Keratinocyte (primary cell): ENCODE measurements around the gene SMURF2. TPM values are rescaled to one million over a fixed set of nuclear protein-coding genes. Genes with fewer than 3 reads are reported as not detected.

Source experiments
- DNase-seq: peaks from one replicate; pipeline ENCODE4 v3.0.0-alpha.2; 2011; ENCODE audit warnings: low read depth, missing footprints, low spot score
- FAIRE-seq: peaks from 2 replicates; lab custom pipeline; 2011; peaks lifted over from hg19 to GRCh38; lab: Jason Lieb, UNC
- H2AFZ ChIP-seq: 2 replicates; pipeline ENCODE4 v1.6.0; 2012; ENCODE audit warnings: low read length, control low read depth, inconsistent platforms; ENCODE audit not compliant: control insufficient read depth
- H3K27ac ChIP-seq: 2 replicates; pipeline ENCODE4 v1.5.1; 2011; ENCODE audit warnings: low read length; ENCODE audit not compliant: control insufficient read depth, insufficient read depth
- H3K27me3 ChIP-seq: 3 replicates; pipeline ENCODE4 v1.6.0; 2011; ENCODE audit warnings: low read length; ENCODE audit not compliant: control insufficient read depth, insufficient read depth; ENCODE audit errors: extremely low read depth
- H3K36me3 ChIP-seq, 2 experiments: 2 replicates in 1 of 2; 3 replicates in 1 of 2; pipeline ENCODE4 v1.5.1; 2011; ENCODE audit warnings: low read length in 2 of 2, mild to moderate bottlenecking in 1 of 2; ENCODE audit not compliant: control insufficient read depth in 2 of 2, insufficient read depth in 2 of 2; ENCODE audit errors: extremely low read depth in 1 of 2
- H3K4me1 ChIP-seq: 3 replicates; pipeline ENCODE4 v1.5.1; 2011; ENCODE audit warnings: low read length; ENCODE audit not compliant: control insufficient read depth, insufficient read depth; ENCODE audit errors: extremely low read depth
- H3K4me2 ChIP-seq: 3 replicates; pipeline ENCODE4 v1.6.0; 2011; ENCODE audit warnings: low read depth, low read length; ENCODE audit not compliant: control insufficient read depth, insufficient read depth; ENCODE audit errors: extremely low read depth
- H3K4me3 ChIP-seq, 3 experiments: fragments of 200-600 bp in 1 of 3; sonication (generic) in 1 of 3; 2 replicates in 2 of 3; 3 replicates in 1 of 3; pipeline ENCODE4 v1.5.1; 2011 to 2016; ENCODE audit warnings: low read length in 3 of 3, mild to moderate bottlenecking in 3 of 3, control low read depth in 2 of 3, inconsistent platforms in 1 of 3, low read depth in 1 of 3, mixed read lengths in 1 of 3, mixed run types in 1 of 3, moderate library complexity in 1 of 3; ENCODE audit not compliant: control insufficient read depth in 2 of 3, insufficient read depth in 2 of 3; ENCODE audit errors: extremely low read depth in 1 of 3
- H3K79me2 ChIP-seq: 2 replicates; pipeline ENCODE4 v1.6.0; 2012; ENCODE audit warnings: low read length; ENCODE audit not compliant: control insufficient read depth, insufficient read depth
- H3K9ac ChIP-seq: 3 replicates; pipeline ENCODE4 v1.6.0; 2011; ENCODE audit warnings: low read length; ENCODE audit not compliant: control insufficient read depth, insufficient read depth; ENCODE audit errors: extremely low read depth
- H3K9me1 ChIP-seq: 3 replicates; pipeline ENCODE4 v1.6.0; 2011; ENCODE audit warnings: low read length; ENCODE audit not compliant: control insufficient read depth, insufficient read depth; ENCODE audit errors: extremely low read depth
- H3K9me3 ChIP-seq: 2 replicates; pipeline ENCODE4 v1.5.1; 2012; ENCODE audit warnings: low read depth, low read length; ENCODE audit not compliant: control insufficient read depth
- H4K20me1 ChIP-seq: 3 replicates; pipeline ENCODE4 v1.6.0; 2011; ENCODE audit warnings: low read length; ENCODE audit not compliant: control insufficient read depth, insufficient read depth; ENCODE audit errors: extremely low read depth
- CTCF ChIP-seq, 3 experiments: IDR thresholded peaks in 1 of 3; conservative IDR thresholded peaks in 1 of 3; optimal IDR thresholded peaks in 1 of 3; 2 replicates in 2 of 3; 3 replicates in 1 of 3; pipeline versions ENCODE3 to v1.5.1; 2011; ENCODE audit warnings: low read length in 3 of 3, mild to moderate bottlenecking in 3 of 3, moderate library complexity in 2 of 3, control low read depth in 1 of 3, inconsistent platforms in 1 of 3; ENCODE audit not compliant: insufficient read depth in 2 of 3; ENCODE audit errors: extremely low read depth in 1 of 3
- EZH2 ChIP-seq: IDR thresholded peaks from one replicate; pipeline ENCODE4 v1.6.1; 2012; ENCODE audit warnings: inconsistent platforms, mild to moderate bottlenecking, low read length, moderate library complexity
- dilution Hi-C: fragments of 300-500 bp; cut with MboI; formaldehyde crosslinking; loops from one replicate; pipeline ENCODE4 v1.7.0; 2020; ENCODE audit warnings: low sequenced_read_pairs; ENCODE audit not compliant: extremely low pct_ligation_motif_present
- polyA plus RNA-seq, 5 experiments: library from polyadenylated mRNA; depleted of rRNA in 3 of 5; stranded (reverse) in 3 of 5; stranded (forward) in 1 of 5; unstranded in 1 of 5; fragments of >200 nt; gene quantifications; 1 replicate in 1 of 5; 2 replicates in 3 of 5; 3 replicates in 1 of 5; pipeline versions ENCODE4 v1.2.1 to v1.2.3, GENCODE V29; 2011 to 2012; ENCODE audit warnings: missing spikeins in 2 of 5, low read depth in 1 of 5, low replicate concordance in 1 of 5

SMURF2 gene
- polyA plus RNA-seq, 1 donor (not counting 4 experiments of a cell fraction or from before 2014, with no cell fraction given), result 128 TPM

- Histone ChIP-seq H3K79me2 (peaks cover 100% of the 10 kb centered on the region), H3K36me3 (peaks cover 1 to 22% of the 10 kb centered on the region in 2 experiments), H3K9me3 (no peaks in the 10 kb centered on the region), H3K27ac (peak overlapping the region; percentile 84), H3K9me1 (no peaks in the 10 kb centered on the region), H3K9ac (no peak overlapping the region), H3K4me3 (no peak overlapping the region), H3K27me3 (no peaks in the 10 kb centered on the region), H2AFZ (no peak overlapping the region), H3K4me2 (peak overlapping the region; percentile 27), H4K20me1 (peaks cover 43% of the 10 kb centered on the region), H3K4me1 (peaks cover 33% of the 10 kb centered on the region)
- TF ChIP-seq CTCF (optimal IDR thresholded peaks at IDR 0.05 in 1 of 3, IDR thresholded peaks at IDR 0.05 in 1 of 3, conservative IDR thresholded peaks at IDR 0.05 in 1 of 3; ENCODE audit: extremely low read depth in 1 of 3, insufficient read depth in 2 of 3, low read length in 3 of 3), result no peak
- no peak for TF ChIP-seq EZH2
- DNase-seq, result no peak
- dilution Hi-C loops, result loop anchor here (10.0 kb wide), 1 partner anchor 93 kb away; no protein-coding TSS in a partner anchor
- FAIRE-seq, result no peak
Measured at GRCh38 chr17:64651889-64652288, 10.2 kb downstream of the SMURF2 start.

GRCh38 chr17:64648234-64648633 is 13.9 kb downstream of the SMURF2 start:
- no peaks in the 10 kb centered on the region for H3K9me1 ChIP-seq
- H3K27me3 ChIP-seq, result no peaks in the 10 kb centered on the region
- no peak overlapping the region for H3K9ac ChIP-seq
- no peak overlapping the region for H3K4me3 ChIP-seq
- no peak for DNase-seq
- peaks cover 100% of the 10 kb centered on the region for H3K79me2 ChIP-seq
- H4K20me1 ChIP-seq, result peaks cover 60% of the 10 kb centered on the region
- TF ChIP-seq CTCF (optimal IDR thresholded peaks at IDR 0.05 in 1 of 3, IDR thresholded peaks at IDR 0.05 in 1 of 3, conservative IDR thresholded peaks at IDR 0.05 in 1 of 3; ENCODE audit: extremely low read depth in 1 of 3, insufficient read depth in 2 of 3, low read length in 3 of 3) (no peak), EZH2 (no peak)
- no peak overlapping the region for H2AFZ ChIP-seq
- peaks cover 24% of the 10 kb centered on the region for H3K4me1 ChIP-seq
- FAIRE-seq, result no peak
- H3K4me2 ChIP-seq, result no peak overlapping the region
- H3K9me3 ChIP-seq, result no peaks in the 10 kb centered on the region
- H3K36me3 ChIP-seq, result peaks cover 9 to 31% of the 10 kb centered on the region in 2 experiments
- dilution Hi-C loops, result no loop called here
- no peak overlapping the region for H3K27ac ChIP-seq
